ENCODE results near the gene NEU1.
"Not testable (repeated sequence)": the region's sequence is repeated elsewhere in the genome, so short reads cannot be mapped to it uniquely, and the experiment has no call there.

NEU1 gene

GRCh38 chr6:31837369-31838113, 25.1 kb downstream of the NEU1 start:
- no peak for DNase-seq

DNA sequence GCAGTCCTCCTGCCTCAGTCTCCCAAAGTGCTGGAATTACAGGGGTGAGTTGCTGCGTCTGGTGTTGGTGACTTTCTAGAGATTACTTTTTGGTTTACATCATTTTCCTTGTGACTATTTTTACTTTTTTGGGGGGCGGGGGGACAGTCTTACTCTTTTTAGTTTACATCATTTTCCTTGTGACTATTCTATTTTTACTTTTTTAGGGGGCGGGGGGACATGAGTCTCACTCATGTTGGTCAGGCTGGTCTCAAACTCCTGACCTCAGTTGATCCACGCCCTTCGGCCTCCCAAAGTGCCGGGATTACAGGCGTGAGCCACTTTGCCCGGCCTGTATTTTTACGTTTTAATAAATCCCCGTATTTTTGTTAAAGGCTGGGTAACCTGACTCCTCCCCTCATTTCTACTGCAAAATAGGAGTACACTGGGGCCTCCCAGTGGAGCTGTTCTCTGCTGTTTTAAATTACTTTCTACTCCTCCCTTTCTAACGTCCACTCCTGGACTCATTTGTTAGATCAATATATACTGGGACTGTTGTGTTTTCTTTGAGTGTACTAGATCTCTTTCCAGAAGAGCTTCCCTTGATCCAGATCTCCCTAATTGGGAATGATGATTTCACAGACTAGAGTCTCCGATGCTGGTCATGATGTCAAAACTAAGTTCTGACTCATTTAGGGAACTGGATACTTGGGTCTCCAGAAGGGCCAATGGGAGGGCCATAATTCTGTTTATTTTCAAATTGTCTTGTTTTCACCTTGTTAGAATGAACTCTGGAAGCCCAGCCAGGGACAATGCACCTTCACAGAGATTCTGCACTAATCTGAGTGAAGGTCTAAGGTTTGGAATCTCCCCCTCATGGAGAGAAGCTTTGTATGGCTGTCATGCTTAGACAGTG, 25.9 kb downstream of the NEU1 start:
- peak; percentile 42 for DNase-seq

- DNase-seq, result no peak
These were observed 26.6 kb downstream of the NEU1 start for GRCh38 chr6:31836047-31836473.

DNA sequence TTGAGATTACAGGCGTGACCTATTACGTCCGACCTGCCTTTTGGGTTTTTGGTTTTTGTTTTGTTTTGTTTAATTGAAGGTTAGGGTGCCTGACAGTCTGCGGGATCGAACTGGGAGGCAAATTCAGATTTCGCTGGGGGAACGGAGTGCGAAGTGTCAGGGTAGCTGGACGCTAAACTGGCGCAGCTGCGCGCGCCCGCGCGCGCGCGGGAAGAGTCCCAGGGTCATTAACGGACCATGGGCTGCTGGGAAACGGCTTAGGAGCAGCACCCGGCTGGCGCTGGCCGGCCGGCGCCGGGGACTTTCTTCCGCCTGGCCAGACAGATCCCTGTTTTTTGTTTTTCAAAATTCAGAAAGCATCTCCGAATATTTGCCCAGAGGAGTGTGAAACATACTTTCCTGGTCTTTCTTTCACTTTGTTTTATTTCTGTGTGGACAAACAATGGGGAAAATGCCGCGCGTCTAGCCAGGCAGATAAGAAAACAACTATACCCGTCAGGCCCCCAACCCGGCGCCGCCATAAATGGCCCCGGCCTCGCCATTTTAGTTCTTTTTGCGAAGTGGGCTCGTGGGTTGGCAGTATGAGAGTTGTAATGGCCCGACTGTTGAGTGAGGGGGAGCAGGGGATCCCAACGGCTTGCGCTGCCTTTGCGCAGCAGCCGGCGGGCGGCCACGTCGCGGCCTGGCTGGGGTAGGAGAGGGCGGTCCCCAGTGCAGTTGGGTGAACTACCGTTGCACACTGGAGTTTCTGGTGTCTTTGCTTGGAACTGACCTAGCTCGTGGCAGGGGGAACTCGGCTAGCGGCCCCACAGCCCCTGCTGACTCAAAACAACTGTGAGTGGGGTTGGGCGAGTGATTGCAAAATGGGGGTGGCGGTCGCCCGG, 28.0 kb downstream of the NEU1 start:
- peak; percentile 89 for DNase-seq

GRCh38 chr6:31831350-31832215, 31.0 kb downstream of the NEU1 start:
- no peak for DNase-seq

GRCh38 chr6:31830886-31831335, 31.7 kb downstream of the NEU1 start:
- no peak for DNase-seq

- peak; percentile 54 for DNase-seq
These were observed 32.9 kb downstream of the NEU1 start for GRCh38 chr6:31829633-31830283.

DNA sequence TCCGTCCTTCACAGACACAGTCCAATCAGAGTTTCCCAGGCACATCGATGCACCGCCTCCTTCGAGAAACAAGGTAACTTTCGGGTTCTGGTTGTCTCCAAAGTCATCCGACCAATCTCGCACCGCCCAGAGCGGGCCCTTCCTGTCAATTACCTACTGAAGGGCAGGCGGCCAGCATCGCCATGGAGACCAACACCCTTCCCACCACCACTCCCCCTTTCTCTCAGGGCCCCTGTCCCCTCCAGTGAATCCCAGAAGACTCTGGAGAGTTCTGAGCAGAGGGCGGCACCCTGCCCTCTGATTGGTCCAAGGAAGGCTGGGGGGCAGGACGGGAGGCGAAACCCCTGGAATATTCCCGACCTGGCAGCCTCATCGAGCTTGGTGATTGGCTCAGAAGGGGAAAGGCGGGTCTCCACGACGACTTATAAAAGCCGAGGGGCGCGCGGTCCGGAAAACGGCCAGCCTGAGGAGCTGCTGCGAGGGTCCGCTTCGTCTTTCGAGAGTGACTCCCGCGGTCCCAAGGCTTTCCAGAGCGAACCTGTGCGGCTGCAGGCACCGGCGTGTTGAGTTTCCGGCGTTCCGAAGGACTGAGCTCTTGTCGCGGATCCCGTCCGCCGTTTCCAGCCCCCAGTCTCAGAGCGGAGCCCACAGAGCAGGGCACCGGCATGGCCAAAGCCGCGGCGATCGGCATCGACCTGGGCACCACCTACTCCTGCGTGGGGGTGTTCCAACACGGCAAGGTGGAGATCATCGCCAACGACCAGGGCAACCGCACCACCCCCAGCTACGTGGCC, 35.1 kb downstream of the NEU1 start, which contains the start of gene HSPA1B:
Gene HSPA1B (plus strand): TSS at position 453 of the 794 bp plus-strand sequence. CDS start 213 bp downstream, at position 666.
- DNase-seq, result peak; percentile 100

DNA sequence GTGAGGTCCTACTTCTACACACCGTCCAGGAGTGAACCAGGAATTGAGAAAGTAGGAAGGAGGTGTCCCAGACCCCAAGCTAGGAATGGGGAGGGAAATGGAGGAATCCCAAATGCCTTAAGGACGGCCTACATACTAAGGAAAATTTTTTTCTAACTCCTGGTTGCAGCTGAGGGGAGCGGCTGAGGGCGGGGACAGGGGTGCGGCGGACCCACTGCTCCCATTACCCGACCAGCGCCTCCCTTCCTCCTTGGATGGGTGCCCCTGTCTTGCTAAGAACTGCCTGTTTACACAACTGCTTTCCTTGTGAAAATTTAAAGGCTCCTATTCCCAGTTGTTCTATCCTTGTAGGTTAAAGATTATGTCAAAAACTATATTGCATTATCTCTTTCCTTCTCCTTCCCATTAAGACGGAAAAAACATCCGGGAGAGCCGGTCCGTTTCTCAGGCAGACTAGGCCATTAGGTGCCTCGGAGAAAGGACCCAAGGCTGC, 35.8 kb downstream of the NEU1 start:
- peak; percentile 88 for DNase-seq

DNA sequence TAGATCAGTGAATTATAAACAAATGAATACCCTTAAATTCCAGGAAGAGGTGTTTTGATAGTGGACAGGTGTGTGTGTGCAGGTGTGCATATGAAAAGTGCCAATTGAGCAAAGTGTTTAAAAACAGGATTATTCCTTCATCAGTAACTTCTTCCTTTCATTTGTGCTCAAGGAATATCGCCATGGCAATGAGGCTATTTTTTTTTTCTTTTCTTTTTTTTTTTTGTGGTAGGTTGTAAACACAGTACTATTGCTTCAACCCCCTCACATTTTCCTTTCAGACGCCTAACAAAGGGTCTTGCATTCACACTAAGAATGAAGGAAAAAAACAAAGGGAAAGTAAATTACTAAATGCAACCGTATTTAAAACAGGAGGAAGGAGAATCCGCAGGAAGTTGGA, 37.1 kb downstream of the NEU1 start:
- DNase-seq, result no peak

DNA sequence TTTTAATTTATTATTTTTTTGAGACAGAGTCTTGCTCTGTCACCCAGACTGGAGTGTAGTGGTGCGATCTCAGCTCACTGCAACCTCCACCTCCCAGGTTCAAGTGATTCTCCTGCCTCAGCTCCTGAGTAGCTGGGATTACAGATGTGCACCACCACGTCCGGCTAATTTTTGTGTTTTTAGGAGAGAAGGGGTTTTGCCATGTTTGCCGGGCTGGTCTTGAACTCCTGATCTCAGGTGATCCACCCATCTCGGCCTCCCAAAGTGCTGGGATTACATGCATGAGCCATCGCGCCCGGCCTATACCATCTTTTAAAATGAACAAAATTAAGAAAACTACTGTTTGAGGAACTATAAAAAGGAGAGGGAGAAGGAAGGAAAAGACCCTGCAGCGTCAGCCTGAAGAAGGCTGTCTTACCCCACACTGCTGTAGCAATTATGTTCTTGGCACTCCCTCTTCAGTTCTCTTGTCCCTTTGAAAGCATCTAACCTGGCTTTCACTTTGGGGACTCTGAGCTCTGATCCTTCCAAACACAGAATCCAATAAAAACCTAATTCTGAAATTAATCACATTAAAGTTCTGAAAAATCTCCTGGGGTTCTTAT, 38.9 kb downstream of the NEU1 start:
- not testable (repeated sequence) for DNase-seq

- peak; percentile 78 for DNase-seq
These were observed 40.4 kb downstream of the NEU1 start for GRCh38 chr6:31822036-31822821.

DNA sequence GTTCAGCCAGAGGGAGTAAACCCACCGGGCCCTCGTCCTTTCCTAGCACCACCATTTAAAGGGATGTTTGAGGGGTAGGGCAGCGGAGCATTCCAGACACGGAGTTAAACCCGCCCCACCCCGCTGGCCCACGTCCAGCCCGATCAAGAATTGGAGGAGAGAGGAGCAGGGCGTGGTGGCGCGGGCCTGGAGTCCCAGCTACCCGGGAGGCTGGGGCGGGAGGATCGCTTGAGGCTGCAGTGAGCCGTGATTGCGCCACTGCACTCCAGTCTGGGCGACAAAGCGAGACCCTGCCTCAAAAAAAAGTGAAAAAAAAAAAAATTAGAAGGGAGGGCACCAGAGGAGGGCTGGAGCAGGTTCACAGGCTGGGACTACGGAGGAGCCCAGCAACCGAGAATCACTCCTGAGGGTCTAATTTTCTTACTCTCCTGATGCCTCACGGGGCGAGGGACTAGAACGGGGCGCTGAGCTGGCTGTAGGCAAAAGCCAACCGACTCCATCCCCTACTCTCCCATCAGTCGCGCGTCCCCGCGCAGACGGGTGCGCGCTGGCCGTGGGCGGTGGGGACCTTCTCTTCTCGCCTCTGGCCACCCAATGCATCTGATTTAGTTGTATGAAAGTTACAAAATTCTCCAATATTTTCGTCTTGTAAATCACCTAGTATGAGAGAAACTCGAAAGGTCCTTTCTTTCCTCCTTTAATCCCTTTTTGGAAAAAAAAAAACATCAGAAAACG, 41.2 kb downstream of the NEU1 start:
- DNase-seq, result peak; percentile 45

GRCh38 chr6:31820399-31820798, 42.2 kb downstream of the NEU1 start:
- DNase-seq, result not testable (repeated sequence)

DNA sequence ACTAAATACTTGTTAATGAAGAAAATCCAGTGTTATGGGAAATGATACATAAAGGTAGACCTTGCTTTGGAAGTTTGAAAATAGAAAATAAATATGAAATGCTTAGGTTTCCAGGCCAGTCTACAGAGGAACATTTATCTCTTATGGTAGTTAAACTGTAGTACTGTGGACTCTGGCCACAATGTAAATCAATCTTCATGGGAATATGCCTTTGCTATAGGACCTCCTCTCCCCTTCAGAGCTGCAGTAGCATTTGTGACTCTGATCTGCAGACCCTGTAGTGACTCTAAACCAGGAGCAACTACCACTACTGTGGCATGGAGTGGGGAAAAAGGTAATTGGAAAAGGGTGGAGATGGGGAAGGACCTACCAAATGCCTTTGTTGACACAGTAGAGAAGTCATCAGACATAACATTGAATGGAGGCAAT, 42.7 kb downstream of the NEU1 start:
- DNase-seq, result no peak

DNA sequence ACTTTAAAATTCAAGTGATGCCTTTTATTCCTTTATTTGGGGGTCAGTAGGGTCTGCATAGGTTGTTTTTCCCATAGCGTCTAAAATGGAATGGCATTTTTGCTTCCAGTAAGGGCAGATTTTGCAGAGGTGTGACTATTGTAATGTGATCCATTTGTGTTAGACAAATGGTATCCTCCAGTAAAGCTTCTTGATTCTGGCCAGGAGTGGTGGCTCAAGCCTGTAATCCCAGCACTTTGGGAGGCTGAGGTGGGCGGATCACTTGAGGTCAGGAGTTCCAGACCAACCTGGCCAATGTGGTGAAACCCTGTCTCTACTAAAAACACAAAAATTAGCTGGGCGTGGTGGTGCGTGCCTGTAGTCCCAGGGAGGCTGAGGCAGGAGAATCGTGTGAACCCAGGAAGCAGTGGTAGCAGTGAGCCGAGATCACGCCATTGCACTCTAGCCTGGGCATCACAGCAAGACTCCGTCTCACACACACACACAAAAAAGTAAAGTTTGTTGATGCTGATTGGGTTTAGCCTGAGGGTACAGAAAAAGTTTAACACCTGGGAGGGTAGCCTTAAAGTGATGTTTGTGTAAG, 44.6 kb downstream of the NEU1 start:
- not testable (repeated sequence) for DNase-seq

DNA sequence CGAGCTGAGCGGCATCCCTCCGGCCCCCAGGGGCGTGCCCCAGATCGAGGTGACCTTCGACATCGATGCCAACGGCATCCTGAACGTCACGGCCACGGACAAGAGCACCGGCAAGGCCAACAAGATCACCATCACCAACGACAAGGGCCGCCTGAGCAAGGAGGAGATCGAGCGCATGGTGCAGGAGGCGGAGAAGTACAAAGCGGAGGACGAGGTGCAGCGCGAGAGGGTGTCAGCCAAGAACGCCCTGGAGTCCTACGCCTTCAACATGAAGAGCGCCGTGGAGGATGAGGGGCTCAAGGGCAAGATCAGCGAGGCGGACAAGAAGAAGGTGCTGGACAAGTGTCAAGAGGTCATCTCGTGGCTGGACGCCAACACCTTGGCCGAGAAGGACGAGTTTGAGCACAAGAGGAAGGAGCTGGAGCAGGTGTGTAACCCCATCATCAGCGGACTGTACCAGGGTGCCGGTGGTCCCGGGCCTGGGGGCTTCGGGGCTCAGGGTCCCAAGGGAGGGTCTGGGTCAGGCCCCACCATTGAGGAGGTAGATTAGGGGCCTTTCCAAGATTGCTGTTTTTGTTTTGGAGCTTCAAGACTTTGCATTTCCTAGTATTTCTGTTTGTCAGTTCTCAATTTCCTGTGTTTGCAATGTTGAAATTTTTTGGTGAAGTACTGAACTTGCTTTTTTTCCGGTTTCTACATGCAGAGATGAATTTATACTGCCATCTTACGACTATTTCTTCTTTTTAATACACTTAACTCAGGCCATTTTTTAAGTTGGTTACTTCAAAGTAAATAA, 45.3 kb downstream of the NEU1 start:
- not testable (repeated sequence) for DNase-seq
